Lower leg skin (tissue), 4 donors: ENCODE results near the gene TRIM31. TPM values are rescaled to one million over a fixed set of nuclear protein-coding genes. Genes with fewer than 3 reads are reported as not detected.

Source experiments
- DNase-seq, 2 donors: peaks; one replicate each; pipeline ENCODE4 v3.0.0-alpha.2; 2019; ENCODE audit warnings: low spot score in 2 of 2
- H3K4me3 ChIP-seq: fragments of 200-600 bp; sonication (generic); 2 replicates; pipeline ENCODE4 v1.5.1; 2017; ENCODE audit warnings: mild to moderate bottlenecking, low read depth; ENCODE audit not compliant: poor library complexity, severe bottlenecking
- POLR2A ChIP-seq, 2 donors: fragments of 450-650 bp; IDR thresholded peaks; one replicate each; pipeline ENCODE4 v1.6.1; 2016 to 2017; ENCODE audit warnings: antibody characterized with exemption in 2 of 2, mild to moderate bottlenecking in 1 of 2, moderate library complexity in 1 of 2
- WGBS, 2 donors: methylation state at CpG; one replicate each; pipeline ENCODE4 v1.1.5; 2018; 5-methylcytosine and 5-hydroxymethylcytosine counted together
- intact Hi-C: fragments of 100-400 bp; cut with DNase I; formaldehyde crosslinking; loops from one replicate; pipeline ENCODE4 v1.15.0; 2023; ENCODE audit warnings: low total_unique reads
- total RNA-seq, 4 donors: library from RNA; depleted of rRNA; stranded (reverse); fragments of >200 nt; gene quantifications; one replicate each; pipeline ENCODE4 v1.1.0, GENCODE V29; 2016
- TF ChIP-seq, protein P1 (sequence below), 3 donors: fragments of 450-650 bp; IDR thresholded peaks; one replicate each; pipeline ENCODE4 v1.5.1; 2016; ENCODE audit warnings: antibody characterized with exemption in 3 of 3, mild to moderate bottlenecking in 3 of 3, moderate library complexity in 2 of 3

Gene TRIM31
- total RNA-seq, 4 donors from 2014 or later = 0.29 TPM; not detected in 3

GRCh38 chr6:30113841-30114240 lies 951 bp upstream of the TRIM31 start:
- DNase-seq = no peak
- intact Hi-C loops = no loop called here
- TF ChIP-seq, protein P1, sequence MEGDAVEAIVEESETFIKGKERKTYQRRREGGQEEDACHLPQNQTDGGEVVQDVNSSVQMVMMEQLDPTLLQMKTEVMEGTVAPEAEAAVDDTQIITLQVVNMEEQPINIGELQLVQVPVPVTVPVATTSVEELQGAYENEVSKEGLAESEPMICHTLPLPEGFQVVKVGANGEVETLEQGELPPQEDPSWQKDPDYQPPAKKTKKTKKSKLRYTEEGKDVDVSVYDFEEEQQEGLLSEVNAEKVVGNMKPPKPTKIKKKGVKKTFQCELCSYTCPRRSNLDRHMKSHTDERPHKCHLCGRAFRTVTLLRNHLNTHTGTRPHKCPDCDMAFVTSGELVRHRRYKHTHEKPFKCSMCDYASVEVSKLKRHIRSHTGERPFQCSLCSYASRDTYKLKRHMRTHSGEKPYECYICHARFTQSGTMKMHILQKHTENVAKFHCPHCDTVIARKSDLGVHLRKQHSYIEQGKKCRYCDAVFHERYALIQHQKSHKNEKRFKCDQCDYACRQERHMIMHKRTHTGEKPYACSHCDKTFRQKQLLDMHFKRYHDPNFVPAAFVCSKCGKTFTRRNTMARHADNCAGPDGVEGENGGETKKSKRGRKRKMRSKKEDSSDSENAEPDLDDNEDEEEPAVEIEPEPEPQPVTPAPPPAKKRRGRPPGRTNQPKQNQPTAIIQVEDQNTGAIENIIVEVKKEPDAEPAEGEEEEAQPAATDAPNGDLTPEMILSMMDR (IDR thresholded peaks at IDR 0.05) = no peak
- no peak for TF ChIP-seq POLR2A (IDR thresholded peaks at IDR 0.05)
- WGBS, 2 donors = 65 to 74% methylated on average over 1 of the region's 1 CpG
- no peak overlapping the region for H3K4me3 ChIP-seq

GRCh38 chr6:30112402-30112994 lies 392 bp downstream of the TRIM31 start:
- TF ChIP-seq, protein P1 (IDR thresholded peaks at IDR 0.05) = no peak
- no peak for TF ChIP-seq POLR2A (IDR thresholded peaks at IDR 0.05)
- intact Hi-C loops = no loop called here
- no peak overlapping the region for H3K4me3 ChIP-seq
- no peak for DNase-seq
- WGBS, 2 donors = 75 to 83% methylated on average over 10 of the region's 10 CpGs

DNA sequence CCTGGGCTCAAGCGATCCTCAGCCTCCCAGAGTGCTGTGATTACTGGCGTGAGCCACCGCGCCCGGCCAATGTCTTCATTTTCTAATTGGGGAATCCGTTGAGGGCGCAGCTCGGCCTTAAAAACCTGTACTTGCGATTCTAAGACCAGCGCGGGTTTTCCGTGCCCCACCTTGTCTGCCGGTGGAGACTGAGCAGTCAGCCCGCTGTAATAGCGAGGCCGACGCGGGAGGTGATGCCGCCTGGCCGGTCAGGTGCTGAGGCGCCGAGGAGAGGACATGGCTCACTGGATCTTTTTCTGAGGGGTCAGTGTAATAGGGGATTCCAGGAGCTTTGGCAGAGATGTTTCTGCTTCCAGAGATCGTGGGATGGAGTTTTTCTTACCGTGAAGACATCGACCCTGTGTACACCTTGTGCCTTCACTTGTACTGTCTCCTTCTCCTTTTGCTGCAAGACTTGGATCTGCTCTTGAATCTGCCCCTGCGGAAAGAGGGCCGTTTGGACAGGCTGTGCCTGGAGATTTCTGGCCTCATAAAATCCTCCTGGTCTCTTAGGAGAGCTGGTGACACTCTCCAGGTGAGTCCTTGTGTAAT lies 1.5 kb downstream of the TRIM31 start:
- H3K4me3 ChIP-seq = no peak overlapping the region
- no peak for DNase-seq
- WGBS, 2 donors = 55 to 63% methylated on average over 27 of the region's 27 CpGs
- TF ChIP-seq POLR2A (IDR thresholded peaks at IDR 0.05) = no peak
- TF ChIP-seq, protein P1 (IDR thresholded peaks at IDR 0.05) = no peak
- intact Hi-C loops = no loop called here

DNA sequence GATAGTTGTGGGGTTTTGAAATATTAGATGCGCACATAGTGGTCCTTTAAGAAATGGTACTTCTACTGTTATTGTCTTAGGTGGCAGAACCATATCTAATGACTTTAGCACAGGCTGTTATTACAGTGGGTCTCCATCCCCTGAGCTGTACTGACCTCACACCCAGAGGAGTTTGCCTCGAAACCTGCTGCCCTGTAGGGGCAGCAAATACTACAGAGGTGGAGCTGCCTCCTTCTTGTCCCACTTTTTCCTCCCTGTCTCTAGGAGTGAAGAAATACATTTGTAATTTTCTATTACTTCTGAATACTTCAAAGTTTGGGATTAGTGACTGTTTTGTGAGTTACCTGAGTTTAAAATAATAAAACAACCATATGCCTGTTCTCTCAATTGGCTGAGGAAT lies 8.2 kb downstream of the TRIM31 start:
- 89 to 98% methylated on average over 2 of the region's 2 CpGs for WGBS, 2 donors
- no peak for DNase-seq
- TF ChIP-seq POLR2A (IDR thresholded peaks at IDR 0.05) = no peak
- TF ChIP-seq, protein P1 (IDR thresholded peaks at IDR 0.05) = no peak
- no peak overlapping the region for H3K4me3 ChIP-seq
- intact Hi-C loops = no loop called here

DNA sequence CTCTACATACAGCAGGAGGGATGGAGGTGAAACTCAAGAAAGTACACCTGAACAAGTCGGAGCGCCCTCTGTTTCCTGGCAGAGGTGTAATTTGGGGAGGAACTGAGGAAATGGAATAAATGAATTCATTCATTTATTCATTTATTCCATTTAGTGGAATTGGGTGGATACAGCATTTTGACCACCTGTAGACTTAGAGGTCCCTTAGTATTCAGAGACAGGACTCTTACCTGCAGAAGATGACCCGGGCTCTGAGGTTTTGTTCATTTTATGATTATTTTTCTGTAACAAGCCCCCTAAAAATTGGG lies 9.1 kb downstream of the TRIM31 start:
- WGBS, 2 donors = 38 to 44% methylated on average over 3 of the region's 3 CpGs
- DNase-seq = no peak
- TF ChIP-seq, protein P1 (IDR thresholded peaks at IDR 0.05) = no peak
- H3K4me3 ChIP-seq = no peak overlapping the region
- intact Hi-C loops = no loop called here
